HepG2 (cell line): ENCODE measurements around the gene CTSW. TPM values are rescaled to one million over a fixed set of nuclear protein-coding genes. Genes with fewer than 3 reads are reported as not detected.

Source experiments
- CREB1 ChIP-seq, 2 experiments: fragments of 450-650 bp in 1 of 2; IDR thresholded peaks; 2 replicates each; pipeline ENCODE4 v1.6.1; 2016 to 2017; ENCODE audit warnings: control low read depth in 1 of 2, mild to moderate bottlenecking in 1 of 2, missing compliant biosample characterization in 1 of 2, missing genetic modification characterization in 1 of 2
- GABPB1 ChIP-seq: IDR thresholded peaks from 2 replicates; pipeline ENCODE4 v1.6.1; 2016; ENCODE audit warnings: mild to moderate bottlenecking, missing genetic modification reagents, moderate library complexity, missing compliant biosample characterization
- MEIS1 ChIP-seq: sonication (generic); formaldehyde crosslinking; IDR thresholded peaks from 2 replicates; pipeline ENCODE4 v1.9.0; 2021; ENCODE audit warnings: mild to moderate bottlenecking, missing genetic modification reagents, moderate library complexity, borderline replicate concordance
- ZNF136 ChIP-seq: sonication (generic); formaldehyde crosslinking; IDR thresholded peaks from 2 replicates; pipeline ENCODE4 v1.8.1; 2022; ENCODE audit warnings: low read depth, mild to moderate bottlenecking, moderate library complexity, missing genetic modification reagents
- ZNF687 ChIP-seq: sonication (generic); formaldehyde crosslinking; IDR thresholded peaks from 2 replicates; pipeline ENCODE4 v1.5.1; 2020; ENCODE audit warnings: mild to moderate bottlenecking, missing genetic modification reagents, moderate library complexity
- ZSCAN20 ChIP-seq: sonication (generic); formaldehyde crosslinking; IDR thresholded peaks from 2 replicates; pipeline ENCODE4 v1.4.0; 2020; ENCODE audit warnings: missing genetic modification reagents, mild to moderate bottlenecking, borderline replicate concordance
- polyA plus RNA-seq, 8 experiments: library from polyadenylated mRNA; depleted of rRNA in 3 of 8; stranded (reverse) in 7 of 8; unstranded in 1 of 8; fragments of >200 nt; fragmentation: Illumina TruSeq in 4 of 8; extraction: Trizol in 4 of 8; gene quantifications; 2 replicates each; pipeline versions ENCODE4 v1.2.1 to v1.2.3, GENCODE V29; 2011 to 2016; ENCODE audit warnings: low read depth in 4 of 8, missing spikeins in 1 of 8, mixed read lengths in 1 of 8; ENCODE audit not compliant: insufficient read depth in 1 of 8
- total RNA-seq, 5 experiments: library from RNA; depleted of rRNA; stranded (reverse); fragments of >200 nt; fragmentation: Illumina TruSeq; extraction: Trizol; gene quantifications; 2 replicates each; pipeline ENCODE4 v1.2.3, GENCODE V29; 2016; ENCODE audit warnings: low read depth in 1 of 5

The CTSW gene
- total and polyA plus RNA-seq, 2 of the 13 experiments (the other 11 are each of a cell fraction or from before 2014, with no cell fraction given): 0.09 TPM; not detected in 1

- TF ChIP-seq MEIS1 (CRISPR knock-in tag): 0 out of 2 replicates have a peak, but pooled peaks have one; percentile 38
- TF ChIP-seq ZSCAN20 (CRISPR knock-in tag): 0 out of 2 replicates have a peak, but pooled peaks have one; percentile 29
- 0 out of 2 replicates have a peak, but pooled peaks have one; percentile 6 for TF ChIP-seq ZNF136 (CRISPR knock-in tag)
- TF ChIP-seq GABPB1 (CRISPR knock-in tag): peak; percentile 87
- TF ChIP-seq CREB1 (IDR thresholded peaks at IDR 0.05): 0 out of 2 replicates have a peak, but pooled peaks have one; percentile 3
- TF ChIP-seq CREB1 (CRISPR knock-in tag; IDR thresholded peaks at IDR 0.05): no peak
- TF ChIP-seq ZNF687 (CRISPR knock-in tag): peak; percentile 76
Measured at GRCh38 chr11:65859095-65859811, 20.4 kb upstream of the CTSW start (continued).
